LNCAP (cell line): ENCODE measurements around the gene SIX1.

ENCODE experiments used
- TF ChIP-seq, protein P1 (sequence below): fragments of 450-650 bp; IDR thresholded peaks from 2 replicates; pipeline ENCODE4 v1.5.1; 2017; ENCODE audit warnings: mild to moderate bottlenecking

Gene SIX1

DNA sequence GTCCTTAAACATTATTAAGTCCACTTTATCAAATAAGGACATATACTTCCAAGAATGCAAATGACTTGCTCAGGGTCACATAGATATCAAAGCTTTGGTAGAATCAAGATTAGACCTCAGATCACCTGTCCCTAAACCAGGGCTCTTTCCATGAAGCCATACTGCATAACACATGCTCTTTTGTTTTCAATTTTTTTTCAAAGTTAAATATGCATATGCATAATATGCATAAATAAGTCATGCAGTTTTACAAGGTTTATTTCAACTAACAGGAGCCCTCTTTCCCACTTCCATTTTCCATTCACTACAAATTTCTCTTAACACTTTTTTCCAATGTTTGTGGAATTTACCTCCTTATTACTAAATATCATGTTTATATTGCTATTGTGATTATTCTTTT lies 53.1 kb downstream of the SIX1 start:
- TF ChIP-seq, protein P1, sequence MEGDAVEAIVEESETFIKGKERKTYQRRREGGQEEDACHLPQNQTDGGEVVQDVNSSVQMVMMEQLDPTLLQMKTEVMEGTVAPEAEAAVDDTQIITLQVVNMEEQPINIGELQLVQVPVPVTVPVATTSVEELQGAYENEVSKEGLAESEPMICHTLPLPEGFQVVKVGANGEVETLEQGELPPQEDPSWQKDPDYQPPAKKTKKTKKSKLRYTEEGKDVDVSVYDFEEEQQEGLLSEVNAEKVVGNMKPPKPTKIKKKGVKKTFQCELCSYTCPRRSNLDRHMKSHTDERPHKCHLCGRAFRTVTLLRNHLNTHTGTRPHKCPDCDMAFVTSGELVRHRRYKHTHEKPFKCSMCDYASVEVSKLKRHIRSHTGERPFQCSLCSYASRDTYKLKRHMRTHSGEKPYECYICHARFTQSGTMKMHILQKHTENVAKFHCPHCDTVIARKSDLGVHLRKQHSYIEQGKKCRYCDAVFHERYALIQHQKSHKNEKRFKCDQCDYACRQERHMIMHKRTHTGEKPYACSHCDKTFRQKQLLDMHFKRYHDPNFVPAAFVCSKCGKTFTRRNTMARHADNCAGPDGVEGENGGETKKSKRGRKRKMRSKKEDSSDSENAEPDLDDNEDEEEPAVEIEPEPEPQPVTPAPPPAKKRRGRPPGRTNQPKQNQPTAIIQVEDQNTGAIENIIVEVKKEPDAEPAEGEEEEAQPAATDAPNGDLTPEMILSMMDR, result no peak

DNA sequence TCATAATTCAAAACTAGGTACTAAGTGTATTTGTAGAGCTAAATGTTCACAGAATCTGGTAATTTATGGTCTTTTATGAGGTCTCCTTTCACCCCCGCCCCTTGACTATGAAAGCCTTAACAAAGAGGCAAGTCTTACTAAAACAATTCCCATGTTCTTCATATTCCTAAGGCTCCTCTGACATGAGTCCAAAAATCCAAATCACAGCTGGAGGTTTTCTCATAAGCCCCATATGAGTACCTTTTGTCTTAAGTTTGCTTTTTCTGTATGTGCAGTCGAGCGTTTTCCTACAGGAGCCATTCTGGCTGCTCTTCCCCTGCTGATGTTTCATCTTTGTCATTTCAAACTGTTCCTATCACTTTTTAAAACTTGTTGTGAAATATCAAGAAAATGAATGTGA lies 55.2 kb downstream of the SIX1 start:
- TF ChIP-seq, protein P1, result no peak
